Liver (tissue), 9 donors: ENCODE data around the gene SETD5. TPM values are rescaled to one million over a fixed set of nuclear protein-coding genes. Genes with fewer than 3 reads are reported as not detected.

Experiments used
- DNase-seq: peaks from one replicate; pipeline ENCODE4 v3.0.0-alpha.2; 2017; ENCODE audit warnings: low spot score
- H3K27ac ChIP-seq, 2 donors: one replicate each; pipeline ENCODE4 v1.7.0; 2013; ENCODE audit warnings: inconsistent platforms in 2 of 2, low read length in 2 of 2, control low read depth in 1 of 2, low read depth in 1 of 2, mild to moderate bottlenecking in 1 of 2
- H3K27me3 ChIP-seq, 4 donors: one replicate each; pipeline versions ENCODE4 v1.6.1 to v1.7.0; 2013; ENCODE audit warnings: low read length in 3 of 4, inconsistent platforms in 1 of 4, mild to moderate bottlenecking in 1 of 4, moderate library complexity in 1 of 4; ENCODE audit not compliant: control insufficient read depth in 4 of 4, insufficient read depth in 4 of 4
- H3K36me3 ChIP-seq, 4 donors: one replicate each; pipeline versions ENCODE4 v1.6.1 to v1.7.0; 2013; ENCODE audit warnings: low read length in 3 of 4, mild to moderate bottlenecking in 3 of 4, low read depth in 1 of 4, moderate library complexity in 1 of 4; ENCODE audit not compliant: control insufficient read depth in 4 of 4, insufficient read depth in 3 of 4
- H3K4me1 ChIP-seq, 4 donors: one replicate each; pipeline versions ENCODE4 v1.6.1 to v1.7.0; 2013; ENCODE audit warnings: low read length in 3 of 4, mild to moderate bottlenecking in 3 of 4, moderate library complexity in 1 of 4; ENCODE audit not compliant: control insufficient read depth in 4 of 4, insufficient read depth in 4 of 4
- H3K4me3 ChIP-seq, 3 donors: one replicate each; pipeline versions ENCODE4 v1.6.1 to v1.7.0; 2013; ENCODE audit warnings: low read length in 3 of 3, control low read depth in 1 of 3, low read depth in 1 of 3, mild to moderate bottlenecking in 1 of 3
- H3K9ac ChIP-seq, 2 donors: one replicate each; pipeline ENCODE4 v1.7.0; 2013; ENCODE audit warnings: low read length in 2 of 2, mild to moderate bottlenecking in 2 of 2, moderate library complexity in 2 of 2, control low read depth in 1 of 2, low read depth in 1 of 2
- H3K9me3 ChIP-seq, 4 donors: one replicate each; pipeline versions ENCODE4 v1.6.1 to v1.7.0; 2013; ENCODE audit warnings: low read length in 3 of 4; ENCODE audit not compliant: control insufficient read depth in 4 of 4
- ATF3 ChIP-seq: IDR thresholded peaks from 2 replicates; pipeline ENCODE4 v1.6.1; 2016; ENCODE audit warnings: antibody characterized with exemption
- CTCF ChIP-seq: fragments of 150-350 bp; IDR thresholded peaks from 2 replicates; pipeline ENCODE4 v1.5.1; 2017; ENCODE audit warnings: improper control_type of control experiment, low read depth, low read length; ENCODE audit not compliant: missing input control
- EGR1 ChIP-seq, 2 donors: IDR thresholded peaks; 2 replicates each; pipeline ENCODE4 v1.6.1; 2016 to 2018; ENCODE audit warnings: antibody characterized with exemption in 2 of 2, low read depth in 2 of 2
- FOXA2 ChIP-seq: IDR thresholded peaks from 2 replicates; pipeline ENCODE4 v1.6.1; 2016; ENCODE audit warnings: antibody characterized with exemption
- GABPA ChIP-seq, 2 donors: IDR thresholded peaks in 1 of 2; conservative IDR thresholded peaks in 1 of 2; 2 replicates each; pipeline ENCODE4 v1.6.1; 2016; ENCODE audit warnings: antibody characterized with exemption in 2 of 2, mild to moderate bottlenecking in 1 of 2, moderate library complexity in 1 of 2
- JUND ChIP-seq, 2 donors: IDR thresholded peaks; 2 replicates each; pipeline ENCODE4 v1.6.1; 2016; ENCODE audit warnings: antibody characterized with exemption in 2 of 2
- RAD21 ChIP-seq, 2 donors: IDR thresholded peaks; 2 replicates each; pipeline ENCODE4 v1.6.1; 2016; ENCODE audit warnings: antibody characterized with exemption in 2 of 2, mild to moderate bottlenecking in 2 of 2
- REST ChIP-seq: IDR thresholded peaks from 2 replicates; pipeline ENCODE4 v1.6.1; 2016; ENCODE audit warnings: antibody characterized with exemption, mild to moderate bottlenecking
- SP1 ChIP-seq: IDR thresholded peaks from 2 replicates; pipeline ENCODE4 v1.6.1; 2018; ENCODE audit warnings: antibody characterized with exemption, mild to moderate bottlenecking
- TAF1 ChIP-seq: conservative IDR thresholded peaks from 2 replicates; pipeline ENCODE4 v1.6.1; 2016; ENCODE audit warnings: antibody characterized with exemption, mild to moderate bottlenecking
- YY1 ChIP-seq: IDR thresholded peaks from 2 replicates; pipeline ENCODE4 v1.6.1; 2016; ENCODE audit warnings: antibody characterized with exemption, mild to moderate bottlenecking
- ZBTB33 ChIP-seq: IDR thresholded peaks from 2 replicates; pipeline ENCODE4 v1.6.1; 2016; ENCODE audit warnings: antibody characterized with exemption
- WGBS: extraction: QIAGEN DNeasy Blood & Tissue Kit; methylation state at CpG from one replicate; pipeline ENCODE4 v1.1.7; 2013; 5-methylcytosine and 5-hydroxymethylcytosine counted together
- polyA plus RNA-seq, 2 donors: library from polyadenylated mRNA; stranded (reverse) in 1 of 2; unstranded in 1 of 2; fragments of 200-250 nt in 1 of 2; fragments of >200 nt in 1 of 2; fragmentation: Nextera tagmentation in 1 of 2; extraction: Ambion mirVana in 1 of 2; gene quantifications; one replicate each; pipeline versions ENCODE4 v1.2.1 to v1.2.3, GENCODE V29; 2013 to 2015
- total RNA-seq, 2 donors: library from RNA; depleted of rRNA; stranded (reverse); fragments of >200 nt; gene quantifications; one replicate each; pipeline ENCODE4 v1.2.3, GENCODE V29; 2014
- donor health status: healthy.
- donor health status: healthy.
- donor health status: healthy.
- donor health status: healthy.
- donor health status: healthy.

The SETD5 gene
- total and polyA plus RNA-seq, 4 donors = 17.9 to 76.6 (median 24.3) TPM

- no peak overlapping the region for H3K9ac ChIP-seq
- TF ChIP-seq REST (no peak), JUND (IDR thresholded peaks at IDR 0.05) (no peak), RAD21 (IDR thresholded peaks at IDR 0.05) (peak; percentile 24 to 62), GABPA (IDR thresholded peaks at IDR 0.05 in 1 of 2, conservative IDR thresholded peaks at IDR 0.05 in 1 of 2) (no peak), FOXA2 (no peak), CTCF (peak; percentile 38), SP1 (no peak), YY1 (no peak), ATF3 (no peak)
- H3K36me3 ChIP-seq = no peaks in the 10 kb centered on the region
- WGBS = 16% methylated on average over 39 of the region's 39 CpGs
- H3K9me3 ChIP-seq = no peaks in the 10 kb centered on the region
- H3K27ac ChIP-seq = no peak overlapping the region
- H3K4me1 ChIP-seq = peaks cover 0 to 8% (median 2%) of the 10 kb centered on the region in 4 donors
- peak; percentile 65 for DNase-seq
- peaks cover 0 to 3% (median 0%) of the 10 kb centered on the region in 4 donors for H3K27me3 ChIP-seq
- H3K4me3 ChIP-seq = no peak overlapping the region
Measured at GRCh38 chr3:9500108-9501050, 103.0 kb downstream of the SETD5 start.

GRCh38 chr3:9501226-9501625 lies 103.8 kb downstream of the SETD5 start:
- WGBS = 69% methylated on average over 6 of the region's 6 CpGs
- no peak overlapping the region for H3K27ac ChIP-seq
- no peaks in the 10 kb centered on the region for H3K9me3 ChIP-seq
- peaks cover 0 to 8% (median 2%) of the 10 kb centered on the region in 4 donors for H3K4me1 ChIP-seq
- H3K9ac ChIP-seq = no peak overlapping the region
- TF ChIP-seq SP1 = no peak
- TF ChIP-seq FOXA2 = no peak
- no peak for TF ChIP-seq TAF1
- no peak for TF ChIP-seq ZBTB33
- no peak for TF ChIP-seq EGR1 (IDR thresholded peaks at IDR 0.05; ENCODE audit: low read depth in 2 of 2)
- TF ChIP-seq GABPA (IDR thresholded peaks at IDR 0.05 in 1 of 2, conservative IDR thresholded peaks at IDR 0.05 in 1 of 2) = no peak
- no peak overlapping the region for H3K4me3 ChIP-seq
- peaks cover 0 to 3% (median 0%) of the 10 kb centered on the region in 4 donors for H3K27me3 ChIP-seq
- DNase-seq = no peak
- H3K36me3 ChIP-seq = no peaks in the 10 kb centered on the region
